Measurements from ENCODE around the gene LEFTY2.
"Not testable (repeated sequence)": the region's sequence is repeated elsewhere in the genome, so short reads cannot be mapped to it uniquely, and the experiment has no call there.

The LEFTY2 gene

DNA sequence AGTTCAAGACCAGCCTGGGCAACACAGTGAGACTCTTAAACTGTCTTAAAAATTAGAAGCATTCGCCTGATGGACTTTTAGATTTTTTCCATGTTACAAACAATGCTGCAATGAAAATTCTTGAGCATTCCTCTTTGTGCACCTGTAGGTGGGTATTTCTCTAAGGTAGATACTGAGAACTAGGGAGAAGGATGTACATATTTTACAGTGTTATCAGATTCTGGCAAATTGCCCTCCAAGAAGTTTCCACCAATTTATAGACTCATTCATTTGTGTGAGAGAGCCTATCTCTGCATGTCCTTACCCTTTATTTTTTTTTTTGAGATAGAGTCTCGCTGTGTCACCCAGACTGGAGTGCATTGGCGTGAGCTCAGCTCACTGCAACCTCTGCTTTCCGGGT lies 12.3 kb upstream of the LEFTY2 start:
- no peak for DNase-seq (ENCODE audit: low spot score)

DNA sequence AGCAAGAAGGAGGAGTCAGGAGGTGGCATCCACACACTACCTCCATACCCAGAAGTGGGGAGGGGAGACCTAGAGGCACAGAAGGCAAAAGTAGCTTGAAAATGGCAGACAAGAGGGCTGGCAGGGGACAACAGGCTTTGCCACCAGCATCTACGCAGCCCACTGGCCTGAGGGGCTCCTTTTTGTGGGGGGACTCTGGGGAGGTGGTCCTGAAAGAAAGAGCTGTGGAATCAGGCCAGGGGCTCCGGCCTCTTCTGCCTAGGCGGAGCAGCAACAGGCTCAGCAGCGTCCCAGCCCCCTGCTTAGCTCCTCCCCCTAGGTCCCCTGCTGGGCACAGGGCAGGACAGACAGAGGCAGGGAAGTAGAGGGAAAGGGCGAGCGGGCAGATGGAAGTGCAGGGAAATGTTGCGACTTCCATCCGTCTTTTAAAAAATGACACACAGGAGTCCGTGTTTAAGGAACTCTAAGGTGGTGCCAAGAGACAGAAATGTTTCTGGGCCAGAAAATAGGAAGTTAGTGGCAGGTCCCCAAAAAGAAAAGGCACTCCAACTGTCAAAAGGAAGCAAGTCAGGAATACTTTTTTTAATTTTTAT lies 10.0 kb upstream of the LEFTY2 start:
- DNase-seq (ENCODE audit: low spot score) = no peak

DNA sequence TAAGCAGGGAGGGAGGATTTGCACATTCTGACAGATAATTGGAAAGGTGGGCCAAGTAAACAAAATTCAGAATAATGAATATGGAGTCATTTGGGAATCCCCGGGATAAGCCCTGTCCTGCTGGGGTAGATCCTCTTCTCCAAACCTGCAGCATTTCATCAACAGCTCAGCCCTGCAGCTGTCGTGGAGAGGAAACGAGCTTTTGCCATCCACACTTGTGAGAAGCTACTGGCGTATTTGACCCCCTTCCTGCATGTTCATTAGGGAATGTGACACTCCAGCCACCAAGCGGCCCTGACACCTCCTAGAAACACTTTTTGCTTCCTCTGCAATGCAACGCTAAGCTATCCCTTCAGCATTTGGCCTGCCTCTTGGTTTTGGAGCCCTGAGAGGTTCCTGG lies 8.0 kb upstream of the LEFTY2 start:
- no peak for DNase-seq (ENCODE audit: low spot score)

DNA sequence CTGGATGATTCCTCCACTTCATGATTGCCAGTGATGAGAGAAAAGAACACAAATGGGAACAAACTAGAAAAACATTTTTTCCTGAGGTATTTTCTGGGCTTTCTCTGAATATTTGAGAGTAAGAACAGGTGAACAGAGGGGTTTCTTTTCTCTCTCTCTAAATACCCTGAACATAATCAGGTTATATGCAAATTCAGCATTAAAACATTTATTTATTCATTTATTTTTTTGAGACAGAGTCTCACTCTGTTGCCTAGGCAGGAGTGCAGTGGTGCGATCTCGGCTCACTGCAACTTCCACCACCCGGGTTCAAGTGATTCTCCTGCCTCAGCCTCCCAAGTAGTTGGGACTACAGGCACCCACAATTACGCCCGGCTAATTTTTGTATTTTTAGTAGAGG lies 5.8 kb upstream of the LEFTY2 start:
- no peak for DNase-seq (ENCODE audit: low spot score)

DNA sequence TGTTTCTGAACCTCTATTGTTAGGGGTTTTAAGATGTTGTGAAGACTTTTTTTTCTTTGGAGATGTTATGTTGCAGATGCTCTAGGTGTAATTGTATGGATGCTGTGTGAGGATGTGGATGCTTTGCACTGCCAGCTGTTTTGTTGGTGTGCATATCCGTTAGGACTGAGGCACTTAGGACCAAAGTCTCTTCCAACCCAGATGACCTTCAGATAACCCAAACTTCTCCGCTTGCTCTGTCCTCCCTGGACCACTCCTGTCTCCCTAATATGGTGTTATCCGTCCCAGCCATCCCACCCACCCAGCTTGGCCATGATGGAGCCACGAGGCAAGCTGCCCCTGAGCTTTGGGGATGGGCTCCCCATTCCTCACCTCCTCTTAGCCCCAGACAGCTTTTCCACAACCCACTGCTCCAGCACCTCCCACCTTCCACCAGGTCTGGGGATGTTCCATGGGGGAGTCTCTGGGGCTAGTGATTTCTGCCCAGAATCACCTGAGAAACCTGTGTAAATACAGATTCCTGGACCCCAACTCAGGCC lies 5.1 kb upstream of the LEFTY2 start:
- no peak for DNase-seq (ENCODE audit: low spot score)

DNA sequence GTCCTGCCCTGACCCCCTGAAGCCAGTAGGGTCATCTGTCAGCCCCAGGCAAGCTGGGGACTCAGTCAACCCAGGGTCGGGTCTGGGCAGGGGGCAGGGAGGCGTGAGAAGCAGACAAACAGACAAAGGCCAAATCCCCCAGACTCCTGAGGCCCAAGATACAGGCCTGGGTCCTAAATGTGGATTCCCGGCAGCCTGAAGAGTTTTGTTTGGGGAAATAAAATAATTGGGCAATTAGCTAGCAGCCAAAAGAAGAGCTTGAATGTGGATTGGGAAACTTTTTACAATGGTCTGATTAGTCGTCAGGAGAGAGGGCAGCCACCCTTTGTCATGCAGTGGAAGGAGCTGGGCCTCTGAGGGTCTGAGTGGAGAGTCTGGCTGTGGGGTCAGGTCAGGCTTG lies 4.5 kb upstream of the LEFTY2 start:
- no peak for DNase-seq (ENCODE audit: low spot score)

DNA sequence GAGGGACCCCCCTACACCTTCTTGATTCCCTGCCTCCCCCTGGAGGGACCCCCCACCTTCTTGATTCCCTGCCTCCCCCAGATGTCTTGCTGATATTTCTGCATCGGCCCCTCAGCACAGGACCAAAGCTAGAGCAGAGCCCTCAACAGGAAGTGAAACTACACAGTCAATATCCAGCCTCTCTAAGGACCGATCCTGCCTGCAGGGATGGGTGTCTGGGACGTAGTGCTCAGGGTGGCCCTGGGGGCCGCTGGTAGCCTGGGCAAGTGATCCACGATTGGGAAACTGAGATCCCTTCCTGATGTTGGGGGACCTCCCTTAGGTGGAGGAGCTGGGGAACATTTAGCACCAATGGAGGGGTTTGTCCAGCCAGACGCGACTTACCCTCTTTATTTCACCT lies 3.9 kb upstream of the LEFTY2 start:
- DNase-seq (ENCODE audit: low spot score) = no peak

DNA sequence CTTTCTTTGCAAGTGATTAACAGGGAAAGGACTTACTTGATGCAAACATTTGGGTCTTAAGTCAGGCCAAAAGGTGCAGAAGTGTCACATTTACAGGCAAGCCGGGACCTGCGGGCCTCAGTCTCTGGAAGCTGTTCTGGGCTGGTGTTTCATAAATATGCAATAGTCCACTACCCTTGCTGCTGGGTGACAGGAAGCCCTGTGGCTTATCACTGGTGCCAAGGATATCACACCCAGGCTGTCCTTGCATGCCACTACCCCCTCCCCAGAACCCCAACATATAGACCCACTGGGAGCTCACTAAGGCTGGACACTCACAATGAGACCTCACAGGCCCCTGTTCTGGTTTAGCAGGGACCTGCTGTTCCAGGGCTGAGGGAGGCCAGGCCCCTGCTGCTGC lies 3.4 kb upstream of the LEFTY2 start:
- DNase-seq (ENCODE audit: low spot score) = no peak

DNA sequence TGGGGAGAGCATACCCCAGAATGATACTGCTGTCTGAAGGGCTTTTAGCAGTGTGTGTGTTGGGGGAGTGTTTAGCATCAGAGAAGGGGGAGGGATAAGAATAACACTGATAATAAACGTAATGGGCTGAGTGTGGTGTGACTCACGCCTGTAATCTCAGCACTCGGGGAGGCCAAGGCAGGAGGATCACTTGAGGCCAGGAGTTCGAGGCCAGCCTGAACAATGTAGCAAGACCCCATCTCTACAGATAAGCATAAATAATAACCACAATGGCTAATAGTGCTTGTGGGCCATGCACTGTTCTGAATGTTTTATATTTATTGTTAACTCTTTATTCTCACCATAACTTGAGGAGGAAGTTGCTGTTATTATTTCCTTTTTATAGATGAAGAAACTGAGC lies 2.6 kb upstream of the LEFTY2 start:
- no peak for DNase-seq (ENCODE audit: low spot score)

DNA sequence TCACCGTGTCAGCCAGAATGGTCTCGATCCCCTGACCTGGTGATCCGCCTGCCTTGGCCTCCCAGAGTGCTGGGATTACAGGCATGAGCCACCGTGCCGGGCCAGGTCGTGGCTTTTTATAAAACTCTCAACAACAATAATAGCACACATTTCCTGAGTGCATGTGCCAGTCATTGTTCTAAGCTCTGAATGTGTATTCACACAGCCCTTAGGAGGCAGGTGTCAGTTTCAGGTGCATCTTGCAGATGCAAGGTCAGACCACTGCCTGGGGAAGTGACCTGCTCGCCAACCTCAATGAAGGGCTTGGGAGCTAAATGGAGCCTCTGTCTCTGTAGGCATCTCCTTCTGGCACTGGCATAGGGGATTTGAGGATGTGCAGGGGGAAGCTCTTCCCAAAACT lies 1.6 kb upstream of the LEFTY2 start:
- no peak for DNase-seq (ENCODE audit: low spot score)

DNA sequence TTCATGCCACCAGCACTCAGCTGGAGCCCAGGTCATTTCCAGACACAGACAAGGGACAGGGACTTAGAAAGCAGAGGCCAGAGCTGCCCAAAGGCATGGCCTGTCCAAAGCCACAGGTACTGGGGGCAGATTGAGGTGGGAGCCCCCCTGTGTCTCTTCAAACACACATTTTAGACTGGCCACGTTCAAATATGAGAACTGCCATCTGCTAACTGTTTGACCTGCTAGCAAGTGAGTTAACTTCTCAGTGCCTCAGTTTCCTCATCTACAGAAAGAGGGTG lies 862 bp upstream of the LEFTY2 start:
- no peak for DNase-seq (ENCODE audit: low spot score)

DNA sequence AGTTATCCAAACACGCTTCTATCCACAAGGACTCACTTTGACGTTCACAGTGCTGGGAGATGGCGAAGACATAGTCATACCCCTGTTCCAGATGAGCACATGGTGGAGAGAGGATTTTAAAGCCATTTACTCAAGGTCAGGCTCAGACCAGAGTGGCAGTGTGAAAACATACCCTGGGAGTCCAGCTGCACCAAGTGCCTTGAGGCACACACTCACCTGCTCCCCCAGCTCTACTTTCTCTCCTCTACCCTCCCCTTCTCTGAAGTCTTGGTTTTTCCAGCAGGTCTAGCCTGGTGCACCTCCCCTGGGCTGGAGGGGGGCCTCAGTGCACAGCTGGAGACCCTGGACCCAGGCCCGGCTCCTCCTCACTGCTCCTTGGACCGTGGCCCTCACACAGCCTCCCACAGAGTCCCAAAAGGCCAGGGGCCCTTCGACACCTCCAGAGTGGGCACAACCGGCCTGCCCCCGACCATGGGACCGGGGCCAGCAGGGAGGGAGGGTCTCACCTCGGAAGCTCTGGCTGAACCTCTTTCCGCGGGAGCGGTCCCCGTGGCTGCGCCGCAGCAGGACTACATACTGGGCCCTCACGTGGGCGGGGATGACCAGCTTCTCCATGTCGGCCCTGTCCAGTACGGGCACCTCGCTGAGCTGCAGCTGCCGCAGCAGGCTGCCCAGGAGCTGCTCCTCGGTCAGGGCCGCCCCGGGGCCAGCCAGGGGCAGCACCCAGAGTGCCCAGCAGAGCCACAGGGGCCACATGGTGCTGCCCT lies 452 bp downstream of the LEFTY2 start:
- no peak for DNase-seq (ENCODE audit: low spot score)

DNA sequence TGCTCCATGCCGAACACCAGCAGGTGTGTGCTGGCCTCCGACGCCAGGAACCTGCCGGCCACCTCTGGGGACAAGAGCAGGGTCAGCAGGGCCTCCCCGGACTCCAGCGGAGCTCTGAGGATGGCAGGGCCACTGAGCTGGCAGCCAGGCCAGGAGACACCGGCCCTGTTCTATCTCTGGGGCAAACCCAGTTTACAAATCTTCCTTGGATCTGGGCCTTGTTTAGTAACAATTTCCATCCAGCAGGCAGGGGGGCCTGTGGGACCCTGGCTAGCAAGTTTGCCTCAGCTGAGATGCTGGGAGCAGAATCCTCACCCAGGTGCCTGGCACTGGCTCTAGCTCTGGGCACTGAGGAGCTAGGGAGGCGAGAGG lies 1.1 kb downstream of the LEFTY2 start:
- DNase-seq (ENCODE audit: low spot score) = not testable (repeated sequence)

DNA sequence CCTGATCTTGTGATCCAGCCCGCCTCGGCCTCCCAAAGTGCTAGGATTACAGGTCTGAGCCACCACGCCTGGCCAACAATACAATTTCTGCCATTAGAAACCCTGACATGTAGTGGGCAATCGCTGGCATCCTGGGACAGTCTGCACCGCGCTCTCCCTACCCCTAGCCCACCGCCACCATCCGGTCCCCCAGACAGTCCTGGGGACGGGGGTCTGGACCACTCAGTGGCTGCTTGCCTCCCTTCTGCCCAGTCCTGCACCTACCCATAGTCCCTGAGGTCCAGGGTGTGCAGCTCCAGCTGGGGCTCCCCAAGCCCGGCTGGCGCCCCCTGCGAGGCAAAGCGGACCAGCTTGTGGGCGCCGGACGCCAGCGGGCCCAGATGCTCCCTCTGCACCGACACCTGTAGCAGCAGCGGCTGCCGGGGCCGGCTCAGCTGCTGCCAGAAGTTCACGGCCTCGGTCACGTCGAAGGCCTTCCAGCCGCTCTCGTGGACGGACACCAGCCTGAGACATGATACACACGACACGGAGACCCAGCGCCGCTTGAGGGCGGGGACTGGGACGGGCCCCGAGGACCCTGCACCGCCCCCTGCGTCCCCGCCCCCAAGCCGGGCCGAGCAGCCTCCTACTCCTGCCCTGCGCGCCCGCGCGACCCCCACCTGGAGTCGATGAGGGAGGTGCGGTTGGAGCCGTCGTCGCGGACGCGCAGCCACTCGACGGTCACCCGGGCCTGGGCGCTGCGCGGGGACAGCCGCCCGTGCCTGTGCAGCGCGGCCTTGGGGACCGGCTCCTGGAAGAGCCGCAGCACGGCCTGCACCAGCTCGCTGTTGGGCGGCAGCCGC lies 1.7 kb downstream of the LEFTY2 start:
- not testable (repeated sequence) for DNase-seq (ENCODE audit: low spot score)

DNA sequence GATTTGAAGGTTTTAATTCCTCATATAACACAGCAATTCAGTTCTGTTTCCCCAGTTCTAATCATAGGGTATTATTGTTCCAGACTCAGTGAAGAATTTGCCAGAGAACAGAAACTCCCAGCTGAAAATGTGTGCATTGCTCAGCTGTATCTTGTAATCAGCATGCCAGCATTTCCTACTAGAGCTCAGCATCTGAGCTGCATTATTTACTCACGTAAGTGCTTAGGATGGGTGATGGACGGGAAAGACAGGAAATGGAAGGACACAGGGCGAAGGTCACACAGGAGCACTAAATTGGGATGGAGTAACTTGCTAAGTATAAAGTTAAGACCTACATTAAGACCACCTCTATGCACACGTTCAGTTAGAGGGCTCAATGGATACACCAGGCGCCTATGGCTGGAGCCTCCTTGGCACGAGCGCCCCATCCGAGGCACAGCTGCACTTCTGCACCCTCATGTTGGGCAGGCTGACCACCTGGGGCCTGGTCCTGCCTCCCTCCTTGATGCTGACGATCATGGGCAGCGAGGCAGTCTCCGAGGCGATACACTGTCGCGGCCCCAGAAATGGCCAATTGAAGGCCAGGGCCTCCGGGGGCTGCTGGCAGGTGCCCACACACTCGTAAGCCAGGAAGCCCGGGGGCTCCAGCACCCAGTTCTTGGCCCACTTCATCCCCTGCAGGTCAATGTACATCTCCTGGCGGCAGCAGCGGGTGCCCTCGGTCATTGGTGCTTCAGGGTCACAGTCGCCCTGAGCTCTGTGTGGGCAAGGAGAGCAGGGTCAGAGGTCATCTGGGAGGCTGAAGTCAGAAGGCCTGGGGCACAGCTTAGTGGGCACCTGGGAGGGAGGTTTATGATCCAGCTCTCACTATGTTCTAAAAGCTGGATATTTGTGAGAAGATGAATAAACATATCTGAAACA lies 3.7 kb downstream of the LEFTY2 start:
- no peak for DNase-seq (ENCODE audit: low spot score)

DNA sequence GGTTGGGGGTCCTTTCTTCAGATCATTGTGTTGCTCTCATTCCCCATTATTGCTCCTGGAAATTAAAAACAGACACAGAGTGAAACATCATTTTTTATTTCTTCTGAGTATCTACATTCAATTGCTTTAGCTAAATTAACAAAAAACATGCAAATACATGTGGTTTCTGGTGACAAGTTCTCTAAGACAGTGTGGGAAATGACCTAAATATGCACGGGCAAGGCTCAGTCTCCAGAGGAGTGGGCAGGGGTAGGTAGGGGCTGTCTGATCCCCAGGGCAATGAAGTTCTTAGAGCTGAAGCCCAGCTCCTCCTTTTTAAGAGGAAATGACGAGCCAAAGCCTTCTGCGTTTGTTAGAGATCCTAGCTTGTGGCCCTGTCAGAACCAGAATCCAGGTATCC lies 4.5 kb downstream of the LEFTY2 start:
- DNase-seq (ENCODE audit: low spot score) = no peak

DNA sequence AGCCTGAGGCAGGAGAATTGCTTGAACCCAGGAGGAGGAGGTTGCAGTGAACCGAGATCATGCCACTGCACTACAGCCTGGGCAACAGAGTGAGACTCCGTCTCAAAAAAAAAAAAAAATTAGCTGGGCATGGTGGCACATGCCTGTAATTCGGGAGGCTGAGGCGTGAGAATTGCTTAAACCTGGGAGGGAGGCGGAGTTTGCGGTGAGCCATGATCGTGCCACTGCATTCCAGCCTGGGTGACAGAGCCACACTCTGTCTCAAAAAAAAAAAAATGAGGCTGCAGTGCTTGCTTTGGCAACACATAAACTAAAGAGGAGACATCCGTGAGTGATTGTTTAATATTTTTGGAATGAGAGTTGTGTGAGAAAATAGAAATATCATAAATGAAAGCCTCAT lies 4.9 kb downstream of the LEFTY2 start:
- DNase-seq (ENCODE audit: low spot score) = peak; percentile 43

DNA sequence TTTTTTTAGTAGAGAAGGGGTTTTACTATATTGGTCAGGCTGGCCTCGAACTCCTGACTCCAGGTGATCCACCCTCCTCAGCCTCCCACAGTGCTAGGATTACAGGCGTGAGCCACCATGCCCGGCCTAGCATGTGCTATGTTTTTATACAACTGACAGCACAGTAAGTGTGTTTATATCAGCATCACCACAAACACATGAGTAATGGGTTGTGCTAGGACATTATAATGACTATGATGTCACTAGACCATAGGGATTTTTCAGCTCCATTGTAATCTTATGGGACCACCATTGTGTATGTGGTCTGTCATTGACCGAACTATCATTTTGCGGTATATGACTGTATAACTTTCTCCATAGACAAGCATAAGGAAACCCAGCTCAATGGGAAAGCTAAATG lies 6.3 kb downstream of the LEFTY2 start:
- no peak for DNase-seq (ENCODE audit: low spot score)

DNA sequence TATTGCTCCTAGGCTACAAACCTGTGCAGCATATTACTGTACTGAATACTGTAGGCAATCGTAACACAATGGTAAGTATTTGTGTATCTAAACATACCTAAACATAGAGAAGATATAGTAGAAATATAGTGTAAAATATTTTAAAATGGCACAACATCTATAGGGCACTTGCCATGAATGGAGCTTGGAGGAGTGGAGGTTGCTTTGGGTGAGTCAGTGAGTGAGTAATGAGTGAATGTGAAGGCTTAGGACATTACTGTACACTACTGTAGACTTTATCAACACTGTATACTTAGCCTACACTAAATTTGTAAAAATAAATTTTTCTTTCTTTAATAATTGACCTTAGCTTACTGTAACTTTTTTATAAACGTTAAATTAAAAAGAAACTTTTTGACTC lies 7.9 kb downstream of the LEFTY2 start:
- DNase-seq (ENCODE audit: low spot score) = no peak

DNA sequence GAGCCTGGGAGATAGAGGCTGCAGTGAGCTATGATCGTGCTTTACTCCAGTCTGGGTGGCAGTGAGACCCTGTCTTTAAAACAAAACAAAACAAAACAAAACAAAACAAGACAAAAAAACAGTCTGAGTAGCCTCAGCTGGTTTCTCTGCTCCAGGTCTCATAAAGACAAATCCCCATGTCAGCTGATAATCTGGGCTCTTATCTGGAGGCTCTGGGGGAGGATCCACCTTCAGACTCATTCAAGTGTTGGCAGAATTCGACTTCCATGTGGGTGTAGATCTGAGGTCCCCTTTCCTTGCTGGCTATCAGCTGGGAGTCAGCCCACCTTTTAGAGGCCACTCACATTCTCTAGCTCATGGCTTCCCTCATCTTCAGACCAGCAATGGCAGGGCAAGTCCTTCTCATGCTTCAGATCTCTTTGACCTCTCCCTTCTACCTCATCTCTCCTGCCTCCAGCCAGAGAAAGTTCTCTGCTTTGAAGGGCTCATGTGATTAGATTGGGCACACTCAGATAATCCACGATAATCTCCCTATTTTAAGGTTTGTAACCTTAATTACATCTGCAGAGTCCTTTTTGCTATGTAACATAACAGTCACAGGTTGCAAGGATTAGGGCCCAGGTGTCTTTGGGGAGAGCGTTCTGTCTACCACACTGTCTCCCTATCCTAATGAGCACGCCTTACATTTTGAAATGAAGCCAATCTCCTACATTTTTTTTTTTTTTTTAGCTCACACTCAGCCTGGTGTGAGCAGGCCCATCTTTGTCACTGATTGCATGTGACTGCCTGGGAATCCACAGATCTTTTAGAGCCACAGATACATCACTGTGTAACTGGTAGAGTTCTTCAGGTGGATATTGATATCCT lies 9.5 kb downstream of the LEFTY2 start:
- DNase-seq (ENCODE audit: low spot score) = no peak

DNA sequence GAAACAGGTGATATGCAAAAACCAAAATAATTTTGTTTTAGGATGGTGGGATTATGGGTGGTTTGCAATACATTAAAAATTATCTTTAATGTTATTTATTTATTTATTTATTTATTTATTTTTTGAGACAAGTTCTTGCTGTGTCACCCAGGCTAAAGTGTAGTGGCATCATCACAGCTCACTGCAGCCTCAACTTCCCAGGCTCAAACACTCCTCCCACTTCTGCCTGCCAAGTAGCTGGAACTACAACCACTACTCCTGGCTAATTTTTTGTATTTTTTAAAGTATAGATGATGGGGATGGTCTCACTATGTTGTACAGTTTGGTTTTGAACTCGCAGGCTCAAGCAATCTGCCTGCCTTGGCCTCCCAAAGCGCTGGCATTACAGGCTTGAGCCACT lies 10.5 kb downstream of the LEFTY2 start:
- no peak for DNase-seq (ENCODE audit: low spot score)
